Stimulated activated CD4-positive, alpha-beta T cell treated with anti-CD3 and anti-CD28 coated beads, Interleukin-12 subunit alpha, Interleukin-12 subunit beta, amount 100 ng/mL, for 48 hours (primary cell): ENCODE measurements around the gene NFATC4.
A peak's percentile ranks its signal among the peaks of the same experiment; 100 is the strongest.
"Not testable (repeated sequence)": the region's sequence is repeated elsewhere in the genome, so short reads cannot be mapped to it uniquely, and the experiment has no call there.

Experiments used
- DNase-seq, 3 donors: peaks; one replicate each; pipeline ENCODE4 v3.0.0-alpha.2; 2020; ENCODE audit warnings: low read depth in 2 of 3, low spot score in 1 of 3

NFATC4 gene

GRCh38 chr14:24366721-24367513, 1.1 kb upstream of the NFATC4 start:
- peak in 2 of 3 donors; percentile 8 for DNase-seq

GRCh38 chr14:24368212-24368561, 203 bp downstream of the NFATC4 start:
- DNase-seq: no peak

GRCh38 chr14:24368562-24369252, 723 bp downstream of the NFATC4 start:
- no peak for DNase-seq

GRCh38 chr14:24369463-24369862, 1.5 kb downstream of the NFATC4 start:
- no peak for DNase-seq

GRCh38 chr14:24369907-24370687, 2.1 kb downstream of the NFATC4 start:
- DNase-seq: no peak

GRCh38 chr14:24370748-24371147, 2.8 kb downstream of the NFATC4 start:
- DNase-seq: no peak

- not testable (repeated sequence) for DNase-seq
These were observed 3.6 kb downstream of the NFATC4 start for GRCh38 chr14:24371605-24372004.

- no peak for DNase-seq
These were observed 4.9 kb downstream of the NFATC4 start for GRCh38 chr14:24372701-24373416.

- DNase-seq: no peak
These were observed 8.6 kb downstream of the NFATC4 start for GRCh38 chr14:24376448-24377070.

GRCh38 chr14:24377126-24377525, 9.1 kb downstream of the NFATC4 start:
- no peak for DNase-seq

GRCh38 chr14:24377657-24378056, 9.7 kb downstream of the NFATC4 start:
- no peak for DNase-seq

GRCh38 chr14:24378327-24378726, 10.3 kb downstream of the NFATC4 start:
- no peak for DNase-seq

- DNase-seq: no peak
These were observed 11.3 kb downstream of the NFATC4 start for GRCh38 chr14:24378981-24379906.

GRCh38 chr14:24379907-24380730, 12.1 kb downstream of the NFATC4 start:
- no peak for DNase-seq

- no peak for DNase-seq
These were observed 13.5 kb downstream of the NFATC4 start for GRCh38 chr14:24381363-24382063.

- DNase-seq: no peak
These were observed 14.0 kb downstream of the NFATC4 start for GRCh38 chr14:24382064-24382371.

GRCh38 chr14:24384169-24384568, 16.2 kb downstream of the NFATC4 start:
- no peak for DNase-seq

- DNase-seq: no peak
These were observed 17.5 kb downstream of the NFATC4 start for GRCh38 chr14:24385524-24385923.

- DNase-seq: no peak
These were observed 19.0 kb downstream of the NFATC4 start for GRCh38 chr14:24387009-24387345.
